Raji (cell line): ENCODE measurements around the gene ATP1B2.

ENCODE experiments used
- POLR2A ChIP-seq: IDR thresholded peaks from 2 replicates; pipeline ENCODE4 v1.6.1; 2011; ENCODE audit warnings: low read depth, low read length, control low read depth; ENCODE audit not compliant: insufficient read depth

The ATP1B2 gene

DNA sequence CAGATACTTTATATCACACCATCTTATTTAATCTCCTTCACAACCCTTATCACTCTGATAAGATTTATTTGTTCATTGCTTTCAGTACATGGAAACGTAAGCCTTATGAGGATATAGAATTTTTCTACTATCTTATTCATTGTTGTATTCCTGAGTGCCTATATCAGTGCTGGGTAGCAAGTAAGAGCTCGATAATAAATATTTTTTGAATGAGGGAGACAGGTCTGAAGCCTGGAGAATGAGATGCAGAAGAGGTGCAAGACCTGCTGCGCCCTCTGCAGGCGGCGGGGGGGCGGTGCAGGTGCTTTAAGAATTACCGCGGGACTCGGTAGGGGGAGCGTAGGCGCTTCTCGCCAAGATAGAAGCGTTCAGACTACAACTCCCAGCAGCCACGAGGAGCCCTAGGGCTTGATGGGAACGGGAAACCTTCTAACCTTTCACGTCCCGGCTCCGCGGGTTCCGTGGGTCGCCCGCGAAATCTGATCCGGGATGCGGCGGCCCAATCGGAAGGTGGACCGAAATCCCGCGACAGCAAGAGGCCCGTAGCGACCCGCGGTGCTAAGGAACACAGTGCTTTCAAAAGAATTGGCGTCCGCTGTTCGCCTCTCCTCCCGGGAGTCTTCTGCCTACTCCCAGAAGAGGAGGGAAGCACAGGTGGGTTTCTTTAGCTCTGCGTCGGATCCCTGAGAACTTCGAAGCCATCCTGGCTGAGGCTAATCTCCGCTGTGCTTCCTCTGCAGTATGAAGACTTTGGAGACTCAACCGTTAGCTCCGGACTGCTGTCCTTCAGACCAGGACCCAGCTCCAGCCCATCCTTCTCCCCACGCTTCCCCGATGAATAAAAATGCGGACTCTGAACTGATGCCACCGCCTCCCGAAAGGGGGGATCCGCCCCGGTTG is 37.4 kb downstream of the ATP1B2 start, which contains the start of gene WRAP53:
WRAP53 (plus strand) TSS at position 570 of the 900 bp plus-strand sequence; CDS start at position 742, 172 bp downstream.
- peak; percentile 75 for TF ChIP-seq POLR2A

DNA sequence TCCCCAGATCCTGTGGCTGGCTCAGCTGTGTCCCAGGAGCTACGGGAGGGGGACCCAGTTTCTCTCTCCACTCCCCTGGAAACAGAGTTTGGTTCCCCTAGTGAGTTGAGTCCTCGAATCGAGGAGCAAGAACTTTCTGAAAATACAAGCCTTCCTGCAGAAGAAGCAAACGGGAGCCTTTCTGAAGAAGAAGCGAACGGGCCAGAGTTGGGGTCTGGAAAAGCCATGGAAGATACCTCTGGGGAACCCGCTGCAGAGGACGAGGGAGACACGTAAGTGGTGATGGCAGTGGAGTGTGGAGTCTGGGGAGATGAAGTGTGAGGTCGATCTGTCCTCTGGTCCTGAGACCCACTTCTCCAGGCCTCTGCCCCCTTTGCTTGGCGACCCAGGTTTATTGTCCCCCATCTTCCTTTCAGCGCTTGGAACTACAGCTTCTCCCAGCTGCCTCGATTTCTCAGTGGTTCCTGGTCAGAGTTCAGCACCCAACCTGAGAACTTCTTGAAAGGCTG is 38.1 kb downstream of the ATP1B2 start:
- no peak for TF ChIP-seq POLR2A

DNA sequence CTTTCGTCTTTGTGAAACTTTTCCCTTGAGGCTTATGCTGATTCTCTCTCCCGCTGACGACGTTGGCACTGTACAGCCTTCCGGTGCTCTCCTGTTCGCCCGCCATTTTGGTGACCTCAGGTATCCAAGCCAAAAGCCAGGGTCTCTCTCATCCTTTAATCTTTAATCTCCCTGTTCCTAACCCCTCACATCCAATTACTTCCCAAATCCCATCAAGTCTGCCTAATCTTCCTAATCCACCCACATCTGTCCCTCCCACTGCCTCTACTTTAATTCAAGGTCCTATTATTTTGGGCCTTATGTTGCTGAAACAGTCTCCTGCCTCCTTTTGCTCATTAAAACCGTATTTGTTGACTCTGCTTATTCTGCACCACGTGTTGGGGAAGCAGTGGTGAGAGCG is 44.9 kb downstream of the ATP1B2 start:
- TF ChIP-seq POLR2A = no peak

DNA sequence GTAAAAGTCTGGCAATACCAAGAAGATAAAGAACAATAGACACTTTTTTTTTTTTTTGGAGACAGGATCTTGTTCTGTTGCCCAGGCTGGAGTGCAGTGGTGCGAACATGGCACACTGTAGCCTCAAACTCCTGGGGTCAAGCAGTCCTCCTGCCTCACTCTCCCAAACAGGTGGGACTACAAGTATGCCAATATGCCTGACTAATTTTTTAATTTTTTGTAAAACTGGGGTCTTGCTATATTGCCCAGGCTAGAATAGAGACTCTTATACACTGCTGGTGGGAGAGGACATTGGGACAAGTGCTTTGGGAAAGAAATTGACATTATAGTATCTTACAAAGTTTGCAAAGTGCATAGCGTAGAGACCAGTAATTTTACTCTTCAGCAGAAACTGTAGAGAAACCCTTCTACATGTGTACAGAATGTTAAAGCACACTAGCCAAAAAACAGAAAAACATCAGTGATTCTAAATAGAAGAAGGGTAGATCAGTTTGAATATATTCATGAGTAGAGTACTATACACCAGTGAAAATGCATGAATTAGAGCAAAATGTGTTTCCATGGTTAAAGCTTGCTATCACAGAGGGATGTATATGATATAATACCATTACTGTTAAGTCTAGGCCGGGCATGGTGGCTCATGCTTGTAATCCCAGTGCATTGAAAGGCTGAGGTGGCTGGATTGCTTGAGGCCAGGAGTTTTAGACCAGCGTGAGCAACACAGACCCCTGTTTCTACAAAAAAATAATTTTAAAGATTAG is 47.3 kb downstream of the ATP1B2 start:
- no peak for TF ChIP-seq POLR2A

DNA sequence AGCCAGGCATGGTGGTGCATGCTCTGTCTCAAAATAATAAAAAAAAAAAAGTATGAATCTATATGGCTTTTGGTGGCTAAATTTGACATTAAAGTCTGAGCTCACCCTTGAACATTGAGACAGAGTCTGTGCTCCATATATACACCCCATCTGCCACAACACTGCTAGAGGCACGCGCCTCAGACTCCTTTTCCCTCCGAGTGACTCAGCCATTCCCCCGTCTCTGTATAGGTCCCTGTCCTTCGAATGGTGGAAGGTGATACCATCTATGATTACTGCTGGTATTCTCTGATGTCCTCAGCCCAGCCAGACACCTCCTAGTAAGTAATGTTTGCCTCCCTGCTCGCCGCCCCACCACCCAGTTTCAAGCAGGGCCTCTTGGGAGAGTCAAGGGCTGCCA is 49.8 kb downstream of the ATP1B2 start:
- TF ChIP-seq POLR2A = no peak

DNA sequence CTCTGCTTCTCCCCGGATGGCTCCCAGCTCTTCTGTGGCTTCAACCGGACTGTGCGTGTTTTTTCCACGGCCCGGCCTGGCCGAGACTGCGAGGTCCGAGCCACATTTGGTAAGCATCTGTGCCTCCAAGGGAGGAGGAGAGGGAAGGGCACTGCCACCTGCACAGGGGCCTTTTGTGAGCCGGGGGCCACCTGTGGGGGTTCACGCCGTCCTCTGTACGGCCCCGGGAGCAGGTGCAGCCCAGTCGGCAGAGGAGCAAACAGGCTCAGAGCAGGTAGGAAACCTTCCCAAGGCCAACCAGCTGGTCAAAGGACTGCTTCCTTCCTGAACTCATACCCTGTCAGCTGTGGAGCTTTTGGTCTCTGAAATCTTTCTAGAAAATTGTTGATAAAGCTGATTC is 51.0 kb downstream of the ATP1B2 start:
- TF ChIP-seq POLR2A = no peak

DNA sequence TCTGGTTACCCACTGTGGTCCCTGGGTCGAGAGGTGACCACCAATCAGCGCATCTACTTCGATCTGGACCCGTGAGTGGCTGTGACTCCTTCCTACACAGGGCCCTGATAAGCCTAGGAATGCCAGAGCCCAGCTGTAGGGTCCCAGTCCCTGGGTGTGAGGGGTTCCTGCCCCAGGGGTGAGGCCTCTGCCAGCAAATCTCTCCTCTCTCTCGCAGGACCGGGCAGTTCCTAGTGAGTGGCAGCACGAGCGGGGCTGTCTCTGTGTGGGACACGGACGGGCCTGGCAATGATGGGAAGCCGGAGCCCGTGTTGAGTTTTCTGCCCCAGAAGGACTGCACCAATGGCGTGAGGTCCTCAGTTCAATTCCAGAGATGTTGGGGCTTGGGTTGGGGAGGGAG is 52.0 kb downstream of the ATP1B2 start:
- no peak for TF ChIP-seq POLR2A

DNA sequence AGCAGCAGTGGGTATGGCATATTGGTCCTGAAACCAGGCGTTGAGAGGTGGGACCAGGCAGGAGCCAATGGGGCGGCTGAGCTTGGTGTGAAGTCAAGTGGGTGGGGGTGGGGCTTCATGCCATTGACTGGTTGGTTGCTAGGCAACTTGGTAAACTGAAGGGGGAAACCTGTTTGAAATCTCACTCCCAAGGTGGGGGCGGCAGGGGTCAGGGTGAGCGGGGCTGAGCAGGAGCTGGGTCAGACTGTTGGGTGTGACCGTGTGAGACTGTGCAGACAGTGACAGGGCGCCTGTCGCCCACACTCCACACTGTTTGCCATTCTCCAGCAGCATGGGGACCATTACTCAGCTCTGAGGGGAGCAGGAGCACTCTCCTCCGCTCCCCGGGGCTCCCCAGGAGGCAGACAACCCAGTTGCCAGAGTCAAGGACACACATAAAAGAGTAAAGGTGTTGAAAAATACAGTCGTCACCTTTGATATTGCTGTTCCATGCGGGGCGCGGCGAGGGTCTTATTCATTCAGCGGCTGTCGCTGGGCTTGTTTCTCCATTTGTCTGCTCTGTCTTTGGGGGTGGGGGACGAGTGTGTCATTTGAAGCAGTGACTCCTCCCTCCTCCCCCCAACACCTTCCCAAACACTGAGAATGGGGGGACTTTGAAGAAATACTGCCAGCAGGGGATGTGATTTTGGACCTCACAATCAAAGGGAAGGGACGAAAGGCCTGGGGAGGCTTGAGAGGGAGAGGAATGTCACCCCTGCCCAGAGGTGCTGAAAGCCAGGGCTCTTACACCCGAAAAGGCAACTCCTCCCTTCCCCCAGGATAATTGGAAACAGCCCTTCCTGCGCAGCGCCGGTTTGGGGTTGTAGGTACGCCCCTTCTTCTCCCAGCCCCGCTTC is 53.1 kb downstream of the ATP1B2 start:
- TF ChIP-seq POLR2A = no peak

DNA sequence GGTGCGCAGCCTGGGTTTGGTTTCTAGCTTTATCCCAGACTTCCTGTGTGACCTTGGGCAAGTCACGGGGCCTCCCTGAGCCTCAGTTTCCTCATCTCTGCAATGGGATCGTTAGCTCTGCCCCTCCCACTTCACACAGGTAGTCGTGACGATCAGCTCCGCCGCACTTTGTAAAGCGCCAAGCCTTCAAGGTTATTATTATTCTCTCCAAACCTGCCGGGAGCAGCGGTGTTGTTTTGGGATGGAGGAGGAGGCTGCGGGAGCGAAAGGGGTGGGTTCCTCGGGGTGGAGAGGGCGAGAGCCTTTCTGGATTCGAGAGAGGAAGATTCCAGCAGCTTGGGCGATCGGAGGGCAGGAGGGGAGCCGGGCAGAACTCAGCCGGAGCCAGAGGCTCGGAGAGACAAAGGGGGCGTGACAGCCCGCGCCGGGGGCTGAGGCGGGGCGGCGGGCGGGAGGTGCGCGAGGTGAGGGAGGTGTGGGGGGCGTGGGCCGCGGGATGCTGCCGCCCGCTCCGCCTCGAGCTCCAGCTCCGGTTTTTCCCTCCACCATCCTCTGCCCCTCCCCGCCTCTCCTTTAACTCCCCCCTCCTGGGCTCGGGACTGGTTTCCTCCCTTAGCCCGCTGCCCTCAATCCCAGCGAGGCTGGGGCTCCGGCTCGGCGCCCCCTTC is 54.0 kb downstream of the ATP1B2 start, which contains the start of gene EFNB3:
EFNB3 (plus strand) TSS at position 602 of the 668 bp plus-strand sequence. CDS start 397 bp downstream, outside the sequence.
- no peak for TF ChIP-seq POLR2A

DNA sequence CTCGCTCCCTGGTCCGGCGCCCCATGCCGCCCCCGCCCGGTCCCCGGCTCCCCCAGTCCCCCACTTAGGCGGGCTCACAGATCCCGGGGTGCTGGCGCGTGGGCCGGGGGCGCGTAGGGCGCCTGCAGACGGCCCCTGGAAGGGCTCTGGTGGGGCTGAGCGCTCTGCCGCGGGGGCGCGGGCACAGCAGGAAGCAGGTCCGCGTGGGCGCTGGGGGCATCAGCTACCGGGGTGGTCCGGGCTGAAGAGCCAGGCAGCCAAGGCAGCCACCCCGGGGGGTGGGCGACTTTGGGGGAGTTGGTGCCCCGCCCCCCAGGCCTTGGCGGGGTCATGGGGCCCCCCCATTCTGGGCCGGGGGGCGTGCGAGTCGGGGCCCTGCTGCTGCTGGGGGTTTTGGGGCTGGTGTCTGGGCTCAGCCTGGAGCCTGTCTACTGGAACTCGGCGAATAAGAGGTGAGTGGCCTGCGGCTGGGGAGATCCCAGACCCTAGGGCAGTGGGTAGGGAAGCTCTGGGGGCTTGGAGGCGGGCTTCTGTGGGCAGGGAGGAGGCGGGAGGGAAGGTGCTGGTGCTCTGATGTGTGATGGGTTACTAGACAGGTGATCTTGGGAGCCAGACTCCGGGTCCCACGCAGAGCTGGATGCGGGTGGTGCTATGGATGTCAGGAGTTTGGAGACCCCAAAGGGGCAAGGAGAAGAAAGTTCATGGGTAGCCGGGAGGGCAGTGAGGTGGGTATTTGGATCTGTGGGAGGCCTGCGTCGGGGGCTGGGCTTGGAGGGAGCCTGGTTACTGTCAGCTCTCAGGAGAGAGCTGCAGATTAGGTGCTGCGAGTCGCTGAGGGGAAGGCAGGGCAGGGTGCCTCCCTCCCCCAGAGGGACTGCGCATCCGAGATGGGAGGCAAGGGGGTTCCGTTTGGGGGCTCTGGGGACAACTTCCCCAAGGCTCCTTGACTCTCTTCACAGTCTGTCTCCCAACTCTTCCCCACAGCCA is 54.8 kb downstream of the ATP1B2 start:
- no peak for TF ChIP-seq POLR2A

DNA sequence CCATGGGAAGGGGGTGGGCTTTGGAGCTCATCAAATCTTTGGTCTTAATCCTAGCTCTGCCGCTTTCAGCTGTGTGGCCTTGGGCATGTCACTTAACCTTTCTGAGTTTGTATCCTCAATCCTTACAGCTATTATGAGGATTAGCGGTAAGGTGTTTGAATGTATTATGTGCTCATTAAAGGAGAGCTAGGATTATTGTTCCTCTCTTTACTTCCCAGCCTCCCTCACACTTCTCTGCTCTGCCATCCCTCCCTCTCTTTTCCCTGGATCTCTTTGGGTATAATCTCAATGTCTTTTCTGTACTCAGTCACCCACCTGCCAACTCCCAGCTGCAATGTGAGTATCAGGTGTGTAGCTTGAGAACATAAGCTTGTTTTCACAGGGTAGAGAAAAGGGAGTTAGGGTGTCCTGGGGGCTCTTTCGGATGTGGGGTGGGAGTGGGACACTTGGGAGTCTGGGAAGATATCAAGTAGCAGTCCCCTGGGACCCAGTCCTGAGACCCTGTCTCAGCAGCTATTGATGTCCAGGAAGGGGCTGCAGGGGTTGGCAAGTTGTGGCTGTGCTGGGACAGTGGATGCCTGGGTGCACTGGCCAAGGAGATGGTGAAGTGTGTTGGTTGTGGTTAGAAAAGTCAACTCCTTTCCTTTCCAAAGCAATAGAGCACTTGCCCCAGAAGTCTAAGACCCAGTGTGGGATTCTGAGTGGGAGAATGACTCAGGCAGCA is 56.1 kb downstream of the ATP1B2 start:
- no peak for TF ChIP-seq POLR2A
